Caco-2 (cell line): Measurements from ENCODE around the gene IRF2BP2. TPM values are rescaled to one million over a fixed set of nuclear protein-coding genes. Genes with fewer than 3 reads are reported as not detected.
"Not testable (repeated sequence)": the region's sequence is repeated elsewhere in the genome, so short reads cannot be mapped to it uniquely, and the experiment has no call there.

Experiments used
- BruUV-seq: library from RNA; stranded (reverse); fragments of 400-500 nt; replicated peaks from 2 replicates; lab custom pipeline; 2021; lab: Mats Ljungman, UMichigan
- CTCF ChIA-PET: fragments of 300-600 bp; sonication (Branson Sonifier 250); formaldehyde crosslinking; loops from one replicate; lab custom pipeline; 2022; ENCODE audit warnings: antibody characterized with exemption; lab: Charles Lee
- POLR2A ChIA-PET: fragments of 300-600 bp; sonication (Branson Sonifier 250); formaldehyde crosslinking; loops from one replicate; lab custom pipeline; 2022; ENCODE audit warnings: antibody characterized with exemption; lab: Charles Lee
- DNase-seq, 2 experiments: peaks; one replicate each; pipeline versions ENCODE4 v3.0.0 to v3.0.0-alpha.2; 2020 to 2022
- H3K27me3 ChIP-seq: replicated peaks from 2 replicates; pipeline ENCODE4 v1.6.0; 2011; ENCODE audit warnings: low read length; ENCODE audit not compliant: control insufficient read depth, insufficient read depth
- H3K36me3 ChIP-seq: 2 replicates; pipeline ENCODE4 v1.5.1; 2011; ENCODE audit warnings: low read length; ENCODE audit not compliant: control insufficient read depth, insufficient read depth
- H3K4me1 ChIP-seq: fragments of 250-450 bp; sonication (Bioruptor Pico); 2 replicates; pipeline ENCODE4 v1.5.1; 2020; ENCODE audit warnings: mild to moderate bottlenecking
- H3K4me3 ChIP-seq: 2 replicates; pipeline ENCODE4 v1.5.1; 2011; ENCODE audit warnings: low read depth, mild to moderate bottlenecking, control low read depth, low read length
- H3K9me3 ChIP-seq: fragments of 250-450 bp; sonication (Bioruptor Pico); 2 replicates; pipeline ENCODE4 v1.5.1; 2020; ENCODE audit warnings: mild to moderate bottlenecking, moderate library complexity
- H3K27ac Mint-ChIP-seq: one replicate; pipeline ENCODE4 v1.8.0; 2022; ENCODE audit warnings: mixed read lengths; ENCODE audit not compliant: unreplicated experiment
- H3K27me3 Mint-ChIP-seq: one replicate; pipeline ENCODE4 v1.8.0; 2022; ENCODE audit warnings: mixed read lengths; ENCODE audit not compliant: insufficient read depth, unreplicated experiment
- H3K36me3 Mint-ChIP-seq: one replicate; pipeline ENCODE4 v1.8.0; 2022; ENCODE audit warnings: mild to moderate bottlenecking, mixed read lengths; ENCODE audit not compliant: insufficient read depth, unreplicated experiment
- H3K4me1 Mint-ChIP-seq: one replicate; pipeline ENCODE4 v1.8.0; 2022; ENCODE audit warnings: low read depth, mixed read lengths; ENCODE audit not compliant: unreplicated experiment
- H3K4me3 Mint-ChIP-seq: one replicate; pipeline ENCODE4 v1.8.0; 2022; ENCODE audit warnings: mild to moderate bottlenecking, moderate library complexity, mixed read lengths; ENCODE audit not compliant: unreplicated experiment
- H3K9me3 Mint-ChIP-seq: one replicate; pipeline ENCODE4 v1.8.0; 2022; ENCODE audit warnings: mixed read lengths; ENCODE audit not compliant: unreplicated experiment
- CTCF ChIP-seq, 2 experiments: fragments of 200-600 bp in 1 of 2; IDR thresholded peaks; 1 replicate in 1 of 2; 2 replicates in 1 of 2; pipeline versions ENCODE4 v1.5.1 to v1.8.0; 2011 to 2022; ENCODE audit warnings: antibody characterized with exemption in 1 of 2, control low read depth in 1 of 2, inconsistent platforms in 1 of 2, low read depth in 1 of 2, low read length in 1 of 2, mild to moderate bottlenecking in 1 of 2, moderate library complexity in 1 of 2; ENCODE audit not compliant: insufficient read depth in 1 of 2, severe bottlenecking in 1 of 2, unreplicated experiment in 1 of 2
- intact Hi-C: fragments of 100-400 bp; cut with micrococcal nuclease; formaldehyde crosslinking; loops from one replicate; pipeline ENCODE4 v1.10.0; 2022; ENCODE audit not compliant: unreplicated experiment
- total RNA-seq: library from RNA; stranded (reverse); gene quantifications from 2 replicates; pipeline ENCODE4 v1.2.3, GENCODE V29; 2022

Gene IRF2BP2
- total RNA-seq, 1 experiment from 2014 or later: 135 TPM

GRCh38 chr1:234642428-234642827, 32.5 kb upstream of the IRF2BP2 start:
- peaks cover 7% of the 10 kb centered on the region; the same call in 1 of the 2 replicates for H3K9me3 ChIP-seq
- Mint-ChIP-seq H3K4me1 (peaks cover 43% of the 10 kb centered on the region), H3K27ac (peak overlapping the region; percentile 93), H3K9me3 (peaks cover 24% of the 10 kb centered on the region), H3K36me3 (peaks cover 22% of the 10 kb centered on the region), H3K4me3 (no peak overlapping the region), H3K27me3 (no peaks in the 10 kb centered on the region)
- no peaks in the 10 kb centered on the region for H3K36me3 ChIP-seq
- no peak for DNase-seq
- no peak overlapping the region for H3K4me3 ChIP-seq
- no peaks in the 10 kb centered on the region for H3K27me3 ChIP-seq
- POLR2A ChIA-PET: interaction anchor here (0.5 to 1.4 kb wide), 7 partner anchors 15 to 96 kb away, joined by 3 to 8 read pairs (median 5); no protein-coding TSS in a partner anchor
- H3K4me1 ChIP-seq: peaks cover 63% of the 10 kb centered on the region
- BruUV-seq: no TSS peak
- TF ChIP-seq CTCF (IDR thresholded peaks at IDR 0.05; ENCODE audit: insufficient read depth in 1 of 2, low read depth in 1 of 2, low read length in 1 of 2, severe bottlenecking in 1 of 2, unreplicated experiment in 1 of 2): no peak
- intact Hi-C loops: loop anchor here (2.0 kb wide), 1 partner anchor 332 kb away; no protein-coding TSS in a partner anchor
- CTCF ChIA-PET: interaction anchor here (0.5 to 1.4 kb wide), 2 partner anchors 29 to 74 kb away, joined by 3 to 5 read pairs; no protein-coding TSS in a partner anchor

GRCh38 chr1:234639961-234640360, 30.0 kb upstream of the IRF2BP2 start:
- Histone ChIP-seq H3K4me3 (no peak overlapping the region), H3K27me3 (no peaks in the 10 kb centered on the region), H3K4me1 (peaks cover 65% of the 10 kb centered on the region), H3K36me3 (no peaks in the 10 kb centered on the region), H3K9me3 (no peaks in the 10 kb centered on the region)
- BruUV-seq: TSS peak; percentile 94
- Mint-ChIP-seq H3K27me3 (no peaks in the 10 kb centered on the region), H3K4me1 (peaks cover 49% of the 10 kb centered on the region), H3K27ac (peak overlapping the region; percentile 82), H3K9me3 (peaks cover 9% of the 10 kb centered on the region), H3K4me3 (peak overlapping the region; percentile 59), H3K36me3 (peaks cover 22% of the 10 kb centered on the region)
- CTCF ChIA-PET: interaction anchor here (0.6 to 1.4 kb wide), 4 partner anchors 12 to 185 kb away, joined by 3 to 9 read pairs (median 4); no protein-coding TSS in a partner anchor
- intact Hi-C loops: loop anchor here (1.0 kb wide), 7 partner anchors 9 to 84 kb away; no protein-coding TSS in a partner anchor
- no peak for TF ChIP-seq CTCF (IDR thresholded peaks at IDR 0.05; ENCODE audit: insufficient read depth in 1 of 2, low read depth in 1 of 2, low read length in 1 of 2, severe bottlenecking in 1 of 2, unreplicated experiment in 1 of 2)
- no peak for DNase-seq
- POLR2A ChIA-PET: interaction anchor here (0.6 to 2.4 kb wide), 4 partner anchors 13 to 100 kb away, joined by 4 to 19 read pairs (median 8); partner anchors contain the start of gene IRF2BP2

- TF ChIP-seq CTCF (IDR thresholded peaks at IDR 0.05; ENCODE audit: insufficient read depth in 1 of 2, low read depth in 1 of 2, low read length in 1 of 2, severe bottlenecking in 1 of 2, unreplicated experiment in 1 of 2): no peak
- DNase-seq: peak; percentile 90 to 93
- Mint-ChIP-seq H3K27me3 (no peaks in the 10 kb centered on the region), H3K9me3 (peaks cover under 1% of the 10 kb centered on the region), H3K4me1 (peaks cover 42% of the 10 kb centered on the region), H3K4me3 (peak overlapping the region; percentile 59), H3K36me3 (peaks cover 22% of the 10 kb centered on the region), H3K27ac (peak overlapping the region; percentile 82)
- ChIA-PET POLR2A (interaction anchor here (1.4 to 2.4 kb wide), 3 partner anchors 12 to 28 kb away, joined by 8 to 19 read pairs (median 9); partner anchors contain the start of gene IRF2BP2), CTCF (interaction anchor here (0.7 to 1.4 kb wide), 3 partner anchors 11 to 186 kb away, joined by 3 to 5 read pairs (median 3); no protein-coding TSS in a partner anchor)
- H3K36me3 ChIP-seq: no peaks in the 10 kb centered on the region
- BruUV-seq: TSS peak; percentile 73
- no peak overlapping the region for H3K4me3 ChIP-seq
- intact Hi-C loops: loop anchor here (1.0 kb wide), 7 partner anchors 8 to 85 kb away; no protein-coding TSS in a partner anchor
- no peaks in the 10 kb centered on the region for H3K9me3 ChIP-seq
- peaks cover 57% of the 10 kb centered on the region for H3K4me1 ChIP-seq
- H3K27me3 ChIP-seq: no peaks in the 10 kb centered on the region
Observed at GRCh38 chr1:234638832-234639799, 29.1 kb upstream of the IRF2BP2 start.

GRCh38 chr1:234634922-234635321, 24.9 kb upstream of the IRF2BP2 start:
- CTCF ChIA-PET, H3K36me3 ChIP-seq, H3K36me3 Mint-ChIP-seq, H3K9me3 ChIP-seq, H3K9me3 Mint-ChIP-seq, H3K27me3 ChIP-seq, intact Hi-C loops, DNase-seq, POLR2A ChIA-PET, BruUV-seq, H3K27me3 Mint-ChIP-seq, H3K27ac Mint-ChIP-seq, H3K4me3 Mint-ChIP-seq, H3K4me3 ChIP-seq: not testable (repeated sequence)
- H3K4me1 Mint-ChIP-seq: peaks cover 42% of the 10 kb centered on the region
- peaks cover 51% of the 10 kb centered on the region for H3K4me1 ChIP-seq
